Cardiac muscle cell (in vitro differentiated cells and primary cell): ENCODE measurements around the gene MYO1B. TPM values are rescaled to one million over a fixed set of nuclear protein-coding genes. Genes with fewer than 3 reads are reported as not detected.

ENCODE experiments used
- DNase-seq, 2 donors: peaks; one replicate each; pipeline versions ENCODE4 v3.0.0 to v3.0.0-alpha.2; 2010 to 2017; ENCODE audit warnings: low read depth in 1 of 2, low spot score in 1 of 2
- H3K27ac ChIP-seq: fragments of 200-600 bp; sonication (generic); 2 replicates; pipeline ENCODE4 v1.5.1; 2016
- H3K27me3 ChIP-seq: fragments of 200-600 bp; sonication (generic); 2 replicates; pipeline ENCODE4 v1.6.0; 2016; ENCODE audit warnings: control low read depth
- H3K36me3 ChIP-seq: fragments of 200-600 bp; sonication (generic); 2 replicates; pipeline ENCODE4 v1.5.1; 2016; ENCODE audit warnings: control low read depth
- H3K4me1 ChIP-seq: fragments of 200-600 bp; sonication (generic); 2 replicates; pipeline ENCODE4 v1.8.1; 2017; ENCODE audit warnings: low read depth, mild to moderate bottlenecking, mixed run types
- H3K4me3 ChIP-seq: fragments of 200-600 bp; sonication (generic); 2 replicates; pipeline ENCODE4 v1.5.1; 2016; ENCODE audit warnings: mild to moderate bottlenecking
- H3K9me3 ChIP-seq: fragments of 200-600 bp; sonication (generic); 2 replicates; pipeline ENCODE4 v1.5.1; 2017; ENCODE audit warnings: low read depth, mild to moderate bottlenecking, control low read depth
- polyA plus RNA-seq: library from polyadenylated mRNA; unstranded; fragments of >200 nt; fragmentation: Nextera tagmentation; extraction: Ambion mirVana; gene quantifications from 2 replicates; pipeline ENCODE4 v1.2.1, GENCODE V29; 2016
- total RNA-seq: library from RNA; depleted of rRNA; stranded (reverse); fragments of >200 nt; gene quantifications from 2 replicates; pipeline ENCODE4 v1.2.3, GENCODE V29; 2016
- TF ChIP-seq, protein P1 (sequence below): IDR thresholded peaks from 2 replicates; pipeline ENCODE4 v1.5.1; 2012; ENCODE audit warnings: low read depth, mild to moderate bottlenecking, low read length

The MYO1B gene
- total and polyA plus RNA-seq, 2 experiments from 2014 or later, result 33.1 to 44.5 TPM

DNA sequence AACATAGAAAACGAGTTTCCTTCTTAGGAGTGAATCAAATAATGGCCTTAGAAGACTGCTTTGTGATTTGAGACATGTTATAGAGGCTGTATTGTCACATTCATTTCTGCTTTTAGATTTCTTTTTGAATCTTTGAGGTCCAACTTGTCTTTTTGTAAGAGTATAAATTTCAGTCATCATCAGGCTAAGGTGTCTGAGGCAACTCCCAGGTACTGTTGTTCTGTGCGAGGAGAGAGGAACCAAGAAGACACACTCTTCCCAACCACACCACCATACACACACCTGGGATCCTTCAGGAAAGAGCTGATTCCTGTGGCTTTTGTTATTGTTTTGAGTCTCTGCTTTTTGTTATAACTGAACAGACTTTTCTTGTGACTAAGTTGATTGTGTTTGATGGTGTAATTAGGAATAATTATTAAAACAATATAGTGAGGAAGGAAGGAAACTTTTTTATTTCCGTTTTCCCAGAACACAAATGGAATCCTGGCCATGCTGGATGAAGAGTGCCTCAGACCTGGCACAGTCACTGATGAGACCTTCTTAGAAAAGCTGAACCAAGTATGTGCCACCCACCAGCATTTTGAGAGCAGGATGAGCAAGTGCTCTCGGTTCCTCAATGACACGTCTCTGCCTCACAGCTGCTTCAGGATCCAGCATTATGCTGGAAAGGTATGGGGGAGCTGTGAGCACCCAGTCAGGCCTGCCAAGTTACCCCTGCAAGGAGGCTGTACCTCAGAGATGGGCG is 140.4 kb downstream of the MYO1B start:
- H3K27ac ChIP-seq, result no peak overlapping the region
- TF ChIP-seq, protein P1, sequence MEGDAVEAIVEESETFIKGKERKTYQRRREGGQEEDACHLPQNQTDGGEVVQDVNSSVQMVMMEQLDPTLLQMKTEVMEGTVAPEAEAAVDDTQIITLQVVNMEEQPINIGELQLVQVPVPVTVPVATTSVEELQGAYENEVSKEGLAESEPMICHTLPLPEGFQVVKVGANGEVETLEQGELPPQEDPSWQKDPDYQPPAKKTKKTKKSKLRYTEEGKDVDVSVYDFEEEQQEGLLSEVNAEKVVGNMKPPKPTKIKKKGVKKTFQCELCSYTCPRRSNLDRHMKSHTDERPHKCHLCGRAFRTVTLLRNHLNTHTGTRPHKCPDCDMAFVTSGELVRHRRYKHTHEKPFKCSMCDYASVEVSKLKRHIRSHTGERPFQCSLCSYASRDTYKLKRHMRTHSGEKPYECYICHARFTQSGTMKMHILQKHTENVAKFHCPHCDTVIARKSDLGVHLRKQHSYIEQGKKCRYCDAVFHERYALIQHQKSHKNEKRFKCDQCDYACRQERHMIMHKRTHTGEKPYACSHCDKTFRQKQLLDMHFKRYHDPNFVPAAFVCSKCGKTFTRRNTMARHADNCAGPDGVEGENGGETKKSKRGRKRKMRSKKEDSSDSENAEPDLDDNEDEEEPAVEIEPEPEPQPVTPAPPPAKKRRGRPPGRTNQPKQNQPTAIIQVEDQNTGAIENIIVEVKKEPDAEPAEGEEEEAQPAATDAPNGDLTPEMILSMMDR, result no peak
- no peaks in the 10 kb centered on the region for H3K9me3 ChIP-seq
- no peaks in the 10 kb centered on the region for H3K27me3 ChIP-seq
- no peak overlapping the region for H3K4me3 ChIP-seq
- no peak for DNase-seq
- H3K4me1 ChIP-seq, result no peaks in the 10 kb centered on the region
- peaks cover 37% of the 10 kb centered on the region for H3K36me3 ChIP-seq

DNA sequence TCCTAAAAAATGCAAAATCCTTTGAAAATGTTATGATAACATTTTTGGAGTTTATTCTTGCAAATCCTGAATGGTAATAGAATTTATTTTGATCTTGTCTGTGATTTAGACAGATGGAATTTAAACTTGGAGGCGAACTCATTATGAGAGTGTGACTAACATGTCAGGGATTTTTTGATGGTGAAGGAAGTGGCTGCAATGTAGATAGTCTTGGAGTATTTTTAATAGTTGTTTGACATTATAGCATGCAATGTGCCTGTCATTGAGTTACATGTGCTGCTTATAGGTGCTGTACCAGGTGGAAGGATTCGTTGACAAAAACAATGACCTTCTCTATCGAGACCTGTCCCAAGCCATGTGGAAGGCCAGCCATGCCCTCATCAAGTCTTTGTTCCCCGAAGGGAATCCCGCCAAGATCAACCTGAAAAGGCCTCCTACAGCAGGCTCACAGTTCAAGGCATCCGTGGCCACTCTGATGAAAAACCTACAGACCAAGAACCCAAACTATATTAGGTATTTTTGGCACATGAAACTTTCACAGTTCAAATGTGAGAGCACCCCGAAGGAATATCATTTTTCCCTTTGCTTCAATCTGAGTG is 141.8 kb downstream of the MYO1B start:
- no peaks in the 10 kb centered on the region for H3K4me1 ChIP-seq
- peaks cover 40% of the 10 kb centered on the region for H3K36me3 ChIP-seq

DNA sequence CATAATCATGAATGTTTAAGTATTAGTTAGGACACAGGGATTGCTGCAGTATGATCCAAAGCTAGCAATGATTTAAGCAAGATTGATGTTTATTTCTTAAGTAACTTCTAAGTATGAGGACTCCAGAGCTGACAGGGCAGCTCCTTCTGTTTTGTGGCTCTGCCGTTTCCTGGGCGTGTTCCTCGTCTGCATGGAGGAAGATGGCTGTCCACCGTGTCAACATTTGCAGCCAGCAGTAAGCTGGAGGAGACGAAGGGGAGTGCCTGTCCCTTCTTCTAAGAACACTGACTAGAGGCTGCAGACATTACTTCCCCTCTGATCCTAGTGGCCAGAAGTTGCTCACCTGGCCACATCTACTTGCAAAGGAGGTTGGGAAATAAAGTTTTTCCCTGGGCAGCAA is 144.1 kb downstream of the MYO1B start:
- no peaks in the 10 kb centered on the region for H3K27me3 ChIP-seq
- H3K36me3 ChIP-seq, result peaks cover 52% of the 10 kb centered on the region
- H3K9me3 ChIP-seq, result no peaks in the 10 kb centered on the region
- no peaks in the 10 kb centered on the region for H3K4me1 ChIP-seq
- H3K4me3 ChIP-seq, result no peak overlapping the region
- no peak for DNase-seq
- no peak overlapping the region for H3K27ac ChIP-seq
- TF ChIP-seq, protein P1, result no peak

More for the DNA sequence above, 141.8 kb downstream of the MYO1B start:
- Histone ChIP-seq H3K27ac (no peak overlapping the region), H3K27me3 (no peaks in the 10 kb centered on the region), H3K4me3 (no peak overlapping the region), H3K9me3 (no peaks in the 10 kb centered on the region)
- DNase-seq, result peak in 1 of 2 donors; percentile 66
- TF ChIP-seq, protein P1, result no peak

DNA sequence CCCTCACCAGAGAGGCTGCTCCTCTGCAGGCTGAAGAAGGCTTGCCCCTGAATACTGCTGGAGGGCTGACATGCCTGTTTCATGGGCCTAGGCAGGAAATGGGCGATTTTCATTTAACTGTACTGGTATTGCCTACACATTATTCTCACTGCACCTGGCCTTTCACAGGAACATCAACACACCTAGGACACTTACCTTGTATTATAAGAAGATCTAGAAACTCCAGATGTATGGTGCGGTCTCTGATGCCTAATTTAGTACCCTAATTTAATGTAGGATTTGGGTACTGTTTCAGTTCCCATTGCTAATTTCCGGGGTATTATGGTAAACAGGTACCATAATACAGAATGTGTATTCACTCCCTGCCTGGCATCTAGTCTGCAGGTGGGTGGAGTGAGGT is 146.0 kb downstream of the MYO1B start:
- Histone ChIP-seq H3K4me1 (no peaks in the 10 kb centered on the region), H3K27me3 (no peaks in the 10 kb centered on the region), H3K9me3 (no peaks in the 10 kb centered on the region), H3K4me3 (no peak overlapping the region), H3K27ac (no peak overlapping the region), H3K36me3 (peaks cover 61% of the 10 kb centered on the region)
- TF ChIP-seq, protein P1, result no peak
- no peak for DNase-seq

DNA sequence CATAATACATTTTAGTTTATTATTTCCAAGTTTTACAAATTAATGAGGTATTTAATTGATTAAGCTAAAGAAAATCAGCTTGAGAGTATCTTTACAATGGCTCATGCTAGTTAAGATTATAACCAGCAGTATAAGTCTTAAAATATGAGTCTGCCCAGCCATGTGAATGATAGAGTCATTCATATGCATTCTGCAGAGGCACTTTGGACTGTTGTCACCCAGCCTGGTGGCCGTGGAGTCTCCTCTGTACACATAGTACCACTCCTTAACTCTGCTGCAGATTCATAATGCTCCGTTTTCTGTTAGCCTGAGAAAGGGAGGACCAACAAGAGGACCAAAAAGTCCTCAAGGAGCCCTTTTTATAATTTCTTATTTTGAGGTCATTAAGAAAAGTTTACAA is 148.8 kb downstream of the MYO1B start:
- no peaks in the 10 kb centered on the region for H3K9me3 ChIP-seq
- TF ChIP-seq, protein P1, result no peak
- H3K27ac ChIP-seq, result no peak overlapping the region
- DNase-seq, result no peak
- no peaks in the 10 kb centered on the region for H3K27me3 ChIP-seq
- H3K36me3 ChIP-seq, result peaks cover 48% of the 10 kb centered on the region
- H3K4me3 ChIP-seq, result no peak overlapping the region
- no peaks in the 10 kb centered on the region for H3K4me1 ChIP-seq
